ENCODE measurements around the gene DLG2.

Gene DLG2

GRCh38 chr11:84471501-84471900 is 1155.6 kb downstream of the DLG2 start:
- TF ChIP-seq, protein P1, sequence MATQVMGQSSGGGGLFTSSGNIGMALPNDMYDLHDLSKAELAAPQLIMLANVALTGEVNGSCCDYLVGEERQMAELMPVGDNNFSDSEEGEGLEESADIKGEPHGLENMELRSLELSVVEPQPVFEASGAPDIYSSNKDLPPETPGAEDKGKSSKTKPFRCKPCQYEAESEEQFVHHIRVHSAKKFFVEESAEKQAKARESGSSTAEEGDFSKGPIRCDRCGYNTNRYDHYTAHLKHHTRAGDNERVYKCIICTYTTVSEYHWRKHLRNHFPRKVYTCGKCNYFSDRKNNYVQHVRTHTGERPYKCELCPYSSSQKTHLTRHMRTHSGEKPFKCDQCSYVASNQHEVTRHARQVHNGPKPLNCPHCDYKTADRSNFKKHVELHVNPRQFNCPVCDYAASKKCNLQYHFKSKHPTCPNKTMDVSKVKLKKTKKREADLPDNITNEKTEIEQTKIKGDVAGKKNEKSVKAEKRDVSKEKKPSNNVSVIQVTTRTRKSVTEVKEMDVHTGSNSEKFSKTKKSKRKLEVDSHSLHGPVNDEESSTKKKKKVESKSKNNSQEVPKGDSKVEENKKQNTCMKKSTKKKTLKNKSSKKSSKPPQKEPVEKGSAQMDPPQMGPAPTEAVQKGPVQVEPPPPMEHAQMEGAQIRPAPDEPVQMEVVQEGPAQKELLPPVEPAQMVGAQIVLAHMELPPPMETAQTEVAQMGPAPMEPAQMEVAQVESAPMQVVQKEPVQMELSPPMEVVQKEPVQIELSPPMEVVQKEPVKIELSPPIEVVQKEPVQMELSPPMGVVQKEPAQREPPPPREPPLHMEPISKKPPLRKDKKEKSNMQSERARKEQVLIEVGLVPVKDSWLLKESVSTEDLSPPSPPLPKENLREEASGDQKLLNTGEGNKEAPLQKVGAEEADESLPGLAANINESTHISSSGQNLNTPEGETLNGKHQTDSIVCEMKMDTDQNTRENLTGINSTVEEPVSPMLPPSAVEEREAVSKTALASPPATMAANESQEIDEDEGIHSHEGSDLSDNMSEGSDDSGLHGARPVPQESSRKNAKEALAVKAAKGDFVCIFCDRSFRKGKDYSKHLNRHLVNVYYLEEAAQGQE (IDR thresholded peaks at IDR 0.05; ENCODE audit: insufficient read depth in 1 of 2, low read depth in 2 of 2, low read length in 2 of 2): no peak
- TF ChIP-seq FOXP2 (optimal IDR thresholded peaks at IDR 0.05; ENCODE audit: borderline replicate concordance, extremely low read depth, extremely low read length, insufficient read depth) (no peak), SIN3A (IDR thresholded peaks at IDR 0.05; ENCODE audit: borderline replicate concordance, insufficient read depth, low read length) (no peak), POLR2AphosphoS5 (IDR thresholded peaks at IDR 0.05; ENCODE audit: low read depth, low read length) (no peak), TAF1 (IDR thresholded peaks at IDR 0.05; ENCODE audit: borderline replicate concordance, insufficient read depth, low read length) (no peak)

DNA sequence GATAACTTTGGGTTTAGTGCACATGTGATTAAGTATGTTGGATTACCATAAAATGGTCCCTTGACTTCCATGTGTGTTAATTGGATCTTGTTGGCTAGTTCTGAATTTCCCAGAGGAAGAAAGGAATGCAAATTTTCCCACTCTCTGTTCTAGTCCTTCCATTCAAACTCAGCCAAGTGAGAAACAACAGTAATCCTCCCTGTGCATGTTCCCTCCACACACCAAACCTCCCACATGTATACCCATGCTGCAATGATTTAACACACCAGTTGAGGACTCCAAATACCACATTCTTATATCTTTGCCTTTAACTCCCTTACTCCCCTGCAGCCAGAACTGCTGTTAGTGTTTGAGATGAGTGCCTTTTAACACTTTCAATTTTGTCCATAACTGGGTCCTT is 1158.9 kb downstream of the DLG2 start:
- TF ChIP-seq, protein P1 (IDR thresholded peaks at IDR 0.05; ENCODE audit: insufficient read depth in 1 of 2, low read depth in 2 of 2, low read length in 2 of 2): no peak
- TF ChIP-seq POLR2AphosphoS5 (IDR thresholded peaks at IDR 0.05; ENCODE audit: low read depth, low read length) (no peak), TAF1 (IDR thresholded peaks at IDR 0.05; ENCODE audit: borderline replicate concordance, insufficient read depth, low read length) (no peak), FOXP2 (optimal IDR thresholded peaks at IDR 0.05; ENCODE audit: borderline replicate concordance, extremely low read depth, extremely low read length, insufficient read depth) (no peak)

DNA sequence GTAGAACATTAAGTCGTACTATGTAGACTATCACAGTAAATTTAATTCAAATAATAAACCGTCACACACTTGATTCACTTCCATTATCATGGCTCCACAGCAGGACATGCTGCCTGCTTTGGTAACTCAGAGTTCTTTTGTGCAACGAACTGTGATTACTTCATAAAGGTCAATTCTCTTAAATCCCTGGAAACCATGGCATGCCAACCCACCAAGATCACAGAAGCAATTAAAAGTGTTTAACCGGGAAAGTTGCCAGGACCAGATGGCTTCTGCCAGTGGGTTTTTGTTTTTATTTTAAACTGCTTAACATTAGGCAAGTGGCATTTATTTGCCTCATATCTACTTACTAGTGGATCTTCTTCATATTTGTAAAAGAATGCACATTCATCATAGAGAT is 1162.1 kb downstream of the DLG2 start:
- TF ChIP-seq FOXP2 (optimal IDR thresholded peaks at IDR 0.05; ENCODE audit: borderline replicate concordance, extremely low read depth, extremely low read length, insufficient read depth) (no peak), SIN3A (IDR thresholded peaks at IDR 0.05; ENCODE audit: borderline replicate concordance, insufficient read depth, low read length) (no peak), TAF1 (IDR thresholded peaks at IDR 0.05; ENCODE audit: borderline replicate concordance, insufficient read depth, low read length) (no peak), POLR2AphosphoS5 (IDR thresholded peaks at IDR 0.05; ENCODE audit: low read depth, low read length) (no peak)
- TF ChIP-seq, protein P1 (IDR thresholded peaks at IDR 0.05; ENCODE audit: insufficient read depth in 1 of 2, low read depth in 2 of 2, low read length in 2 of 2): no peak

- TF ChIP-seq TAF1 (IDR thresholded peaks at IDR 0.05; ENCODE audit: borderline replicate concordance, insufficient read depth, low read length) (no peak), SIN3A (IDR thresholded peaks at IDR 0.05; ENCODE audit: borderline replicate concordance, insufficient read depth, low read length) (no peak), FOXP2 (optimal IDR thresholded peaks at IDR 0.05; ENCODE audit: borderline replicate concordance, extremely low read depth, extremely low read length, insufficient read depth) (no peak), POLR2AphosphoS5 (IDR thresholded peaks at IDR 0.05; ENCODE audit: low read depth, low read length) (no peak)
- TF ChIP-seq, protein P1 (IDR thresholded peaks at IDR 0.05; ENCODE audit: insufficient read depth in 1 of 2, low read depth in 2 of 2, low read length in 2 of 2): no peak
These were observed 1171.5 kb downstream of the DLG2 start for GRCh38 chr11:84455691-84456090.

DNA sequence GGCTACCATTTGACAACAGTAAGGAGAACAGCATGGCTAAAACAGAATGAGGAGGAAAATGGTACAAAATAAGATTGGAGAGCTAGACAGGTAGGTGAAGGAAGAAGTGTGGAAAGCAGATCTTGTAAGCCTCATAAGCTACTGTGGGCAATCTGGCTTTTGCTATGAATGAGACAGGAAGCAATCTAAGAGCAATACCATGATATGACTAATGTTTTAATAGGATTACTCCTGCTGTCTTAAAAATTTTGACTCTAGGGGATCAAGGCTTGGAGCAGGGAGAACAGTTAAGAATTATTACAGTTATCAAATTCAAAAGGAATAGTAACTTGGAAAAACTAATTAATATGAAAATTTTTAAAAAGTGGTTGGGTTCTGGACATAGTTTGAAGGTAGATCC is 1174.9 kb downstream of the DLG2 start:
- TF ChIP-seq TAF1 (IDR thresholded peaks at IDR 0.05; ENCODE audit: borderline replicate concordance, insufficient read depth, low read length): no peak
- TF ChIP-seq, protein P1 (IDR thresholded peaks at IDR 0.05; ENCODE audit: insufficient read depth in 1 of 2, low read depth in 2 of 2, low read length in 2 of 2): no peak
- no peak for TF ChIP-seq POLR2AphosphoS5 (IDR thresholded peaks at IDR 0.05; ENCODE audit: low read depth, low read length)
- TF ChIP-seq FOXP2 (optimal IDR thresholded peaks at IDR 0.05; ENCODE audit: borderline replicate concordance, extremely low read depth, extremely low read length, insufficient read depth): no peak
- TF ChIP-seq SIN3A (IDR thresholded peaks at IDR 0.05; ENCODE audit: borderline replicate concordance, insufficient read depth, low read length): no peak
